HG02763 (cell line): ENCODE data around the gene COLEC12.
"Not testable (repeated sequence)": the region's sequence is repeated elsewhere in the genome, so short reads cannot be mapped to it uniquely, and the experiment has no call there.

Experiments used
- ATAC-seq: cut with Tn5 transposase; IDR thresholded peaks from one replicate; pipeline ENCODE4 v1.9.1; 2021; ENCODE audit warnings: mild to moderate bottlenecking, moderate library complexity; ENCODE audit not compliant: unreplicated experiment

COLEC12 gene

GRCh38 chr18:295756-296490, 204.6 kb downstream of the COLEC12 start:
- ATAC-seq, result no peak

- ATAC-seq, result no peak
These were observed 205.9 kb downstream of the COLEC12 start for GRCh38 chr18:294566-294965.

- ATAC-seq, result no peak
These were observed 207.0 kb downstream of the COLEC12 start for GRCh38 chr18:293536-293935.

- no peak for ATAC-seq
These were observed 208.2 kb downstream of the COLEC12 start for GRCh38 chr18:292271-292670.

- ATAC-seq, result not testable (repeated sequence)
These were observed 210.5 kb downstream of the COLEC12 start for GRCh38 chr18:289970-290369.

- no peak for ATAC-seq
These were observed 211.5 kb downstream of the COLEC12 start for GRCh38 chr18:289026-289425.

- no peak for ATAC-seq
These were observed 213.8 kb downstream of the COLEC12 start for GRCh38 chr18:286515-287310.

GRCh38 chr18:285817-286216, 214.7 kb downstream of the COLEC12 start:
- ATAC-seq, result no peak

- no peak for ATAC-seq
These were observed 225.0 kb downstream of the COLEC12 start for GRCh38 chr18:275486-275885.

- ATAC-seq, result no peak
These were observed 226.2 kb downstream of the COLEC12 start for GRCh38 chr18:274313-274712.

- ATAC-seq, result no peak
These were observed 227.0 kb downstream of the COLEC12 start for GRCh38 chr18:273525-273924.

GRCh38 chr18:272650-273049, 227.9 kb downstream of the COLEC12 start:
- ATAC-seq, result no peak

GRCh38 chr18:269480-270095, 230.9 kb downstream of the COLEC12 start:
- no peak for ATAC-seq

GRCh38 chr18:267688-268552, 232.6 kb downstream of the COLEC12 start, which contains the start of gene THOC1:
TSS of gene THOC1 (minus strand) at chr18:268047. CDS start at chr18:268019, 28 bp downstream.
- peak; percentile 92 for ATAC-seq

GRCh38 chr18:267380-267687, 233.2 kb downstream of the COLEC12 start:
- peak; percentile 15 for ATAC-seq
